Spleen (tissue), 7 donors: ENCODE data around the gene EPHA4.

Experiments
- CTCF ChIP-seq, 11 experiments: fragments of 200-600 bp in 7 of 11; fragments of 450-650 bp in 4 of 11; sonication (generic) in 4 of 11; IDR thresholded peaks in 8 of 11; conservative IDR thresholded peaks in 3 of 11; 1 replicate in 7 of 11; 2 replicates in 4 of 11; pipeline versions ENCODE4 v1.4.0 to v1.8.0; 2016 to 2021; ENCODE audit warnings: antibody characterized with exemption in 11 of 11, inconsistent platforms in 4 of 11, mild to moderate bottlenecking in 1 of 11
- POLR2A ChIP-seq, 3 donors: fragments of 450-650 bp; IDR thresholded peaks; one replicate each; pipeline ENCODE4 v1.5.1; 2017; ENCODE audit warnings: antibody characterized with exemption in 3 of 3, mild to moderate bottlenecking in 1 of 3
- donor health status: DM: no; HTN: no; CAD: no; lungs with moderate emphysema.
- donor health status: DM: no; HTN: no; CAD: no.
- donor health status: DM: no; HTN: no; CAD: no.

GRCh38 chr2:221400411-221400810 is 171.7 kb downstream of the EPHA4 start:
- TF ChIP-seq CTCF (IDR thresholded peaks at IDR 0.05 in 8 of 11, conservative IDR thresholded peaks at IDR 0.05 in 3 of 11) (no peak), POLR2A (IDR thresholded peaks at IDR 0.05) (no peak)
